HG03135 (cell line): ENCODE data around the gene ZNF135.

Source experiments
- ATAC-seq: cut with Tn5 transposase; IDR thresholded peaks from one replicate; pipeline ENCODE4 v1.9.1; 2021; ENCODE audit warnings: mild to moderate bottlenecking, moderate library complexity; ENCODE audit not compliant: unreplicated experiment

Gene ZNF135

GRCh38 chr19:58089846-58090245, 30.8 kb downstream of the ZNF135 start:
- no peak for ATAC-seq

DNA sequence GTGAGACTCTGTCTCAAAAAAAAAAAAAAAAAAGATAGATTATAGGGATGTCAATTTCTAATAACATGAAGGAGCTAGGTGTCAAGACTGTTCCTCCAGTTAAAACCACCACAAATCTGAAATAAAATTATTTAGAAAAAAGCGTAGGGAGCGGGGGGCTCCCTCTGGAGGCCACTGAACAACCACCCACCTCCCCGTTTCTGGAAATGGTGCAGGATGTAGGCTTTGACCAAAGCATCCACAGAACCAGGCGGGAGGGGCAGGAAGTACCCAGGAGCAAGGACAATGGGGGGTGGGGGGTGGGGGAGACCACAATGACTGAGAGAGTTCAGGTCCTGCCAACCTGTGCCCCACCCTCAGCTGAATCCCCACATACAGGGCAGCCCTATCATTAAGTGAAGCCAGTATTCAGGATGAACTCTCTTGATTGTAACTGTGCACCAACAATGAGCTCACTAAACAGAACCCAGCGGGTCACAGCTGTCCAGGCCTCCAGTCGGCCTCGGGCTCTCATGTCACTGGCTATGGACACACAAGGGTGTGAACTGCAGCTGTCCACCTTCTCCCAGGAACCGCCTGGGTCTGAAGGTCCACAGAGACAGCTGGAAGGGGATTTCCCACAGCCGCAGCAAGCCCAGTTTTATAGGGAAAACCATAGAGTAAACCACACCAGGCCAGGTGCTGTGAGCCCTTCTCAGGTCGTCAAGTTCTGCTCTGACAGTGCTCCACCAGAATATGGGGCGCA, 32.3 kb downstream of the ZNF135 start:
- no peak for ATAC-seq

- no peak for ATAC-seq
Observed at GRCh38 chr19:58093071-58093470, 34.0 kb downstream of the ZNF135 start.

- no peak for ATAC-seq
Observed at GRCh38 chr19:58095328-58095727, 36.2 kb downstream of the ZNF135 start.

DNA sequence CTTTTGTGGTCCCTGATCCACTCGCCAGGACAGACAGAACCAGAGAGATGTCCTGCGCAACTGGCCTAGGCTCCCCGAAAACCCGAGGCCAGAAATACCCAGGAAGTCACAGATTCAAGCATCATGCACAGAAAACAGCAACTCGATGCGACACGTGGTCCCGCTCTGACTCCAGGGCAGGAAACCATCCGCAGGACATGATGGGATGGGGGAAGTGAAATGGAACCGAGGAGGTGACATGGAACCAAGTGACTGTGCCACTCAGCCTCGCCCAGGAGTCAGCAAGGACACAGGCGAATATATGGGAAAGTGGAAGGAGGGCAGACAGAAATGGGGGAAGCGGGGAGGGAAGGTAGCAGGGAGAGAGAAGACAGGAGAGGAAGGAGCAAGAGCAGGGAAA, 37.8 kb downstream of the ZNF135 start:
- ATAC-seq, result no peak

GRCh38 chr19:58097349-58097748, 38.3 kb downstream of the ZNF135 start:
- ATAC-seq, result no peak

DNA sequence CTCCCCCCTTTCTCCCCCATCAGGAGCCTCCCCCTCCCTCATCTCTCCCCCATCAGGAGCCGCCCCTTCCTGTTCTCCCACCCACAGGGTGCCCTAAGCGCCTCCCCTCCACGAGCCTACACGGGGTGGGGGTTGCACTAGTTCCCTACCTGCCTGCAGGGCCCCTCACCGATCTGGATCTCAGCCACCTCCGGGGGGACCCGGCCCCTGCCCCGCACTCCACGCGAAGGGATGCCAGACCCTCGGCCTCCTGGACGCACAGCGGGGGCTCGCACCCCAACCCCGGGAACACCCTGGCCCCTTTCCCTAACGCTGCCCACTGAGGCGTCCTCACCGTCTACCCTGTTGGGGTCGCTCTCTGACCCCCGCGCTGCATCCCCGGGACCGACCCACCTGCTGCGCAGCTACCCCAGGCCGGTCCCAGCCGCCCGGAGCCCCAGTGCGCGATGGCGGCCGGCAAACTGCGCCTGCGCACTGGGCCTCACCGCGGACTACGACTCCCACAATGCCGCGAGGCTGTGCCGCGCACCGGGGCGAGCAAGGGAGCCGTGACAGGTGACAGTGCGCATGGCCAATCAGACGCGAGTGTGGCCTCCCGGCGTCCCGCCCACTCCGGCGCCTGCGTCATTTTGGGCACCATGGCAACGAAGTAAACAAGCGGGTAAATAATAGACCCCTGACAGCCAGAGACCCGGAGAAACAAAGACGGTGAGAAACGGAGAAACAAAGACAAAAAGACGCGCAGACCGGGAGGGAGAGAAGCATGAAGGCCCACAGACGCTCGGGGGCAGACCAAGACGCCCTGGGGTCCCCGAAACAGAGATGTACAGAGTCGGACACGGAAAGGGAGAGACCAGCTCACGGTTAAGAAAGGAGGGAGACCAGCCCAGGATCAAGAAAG, 38.9 kb downstream of the ZNF135 start, which contains the start of gene ZSCAN18:
Gene ZSCAN18, minus strand, starts transcription at position 451 of the 901 bp plus-strand sequence. CDS start 7,964 bp downstream, outside the sequence.
- ATAC-seq, result peak; percentile 69

- ATAC-seq, result no peak
Observed at GRCh38 chr19:58098682-58098998, 39.6 kb downstream of the ZNF135 start.

DNA sequence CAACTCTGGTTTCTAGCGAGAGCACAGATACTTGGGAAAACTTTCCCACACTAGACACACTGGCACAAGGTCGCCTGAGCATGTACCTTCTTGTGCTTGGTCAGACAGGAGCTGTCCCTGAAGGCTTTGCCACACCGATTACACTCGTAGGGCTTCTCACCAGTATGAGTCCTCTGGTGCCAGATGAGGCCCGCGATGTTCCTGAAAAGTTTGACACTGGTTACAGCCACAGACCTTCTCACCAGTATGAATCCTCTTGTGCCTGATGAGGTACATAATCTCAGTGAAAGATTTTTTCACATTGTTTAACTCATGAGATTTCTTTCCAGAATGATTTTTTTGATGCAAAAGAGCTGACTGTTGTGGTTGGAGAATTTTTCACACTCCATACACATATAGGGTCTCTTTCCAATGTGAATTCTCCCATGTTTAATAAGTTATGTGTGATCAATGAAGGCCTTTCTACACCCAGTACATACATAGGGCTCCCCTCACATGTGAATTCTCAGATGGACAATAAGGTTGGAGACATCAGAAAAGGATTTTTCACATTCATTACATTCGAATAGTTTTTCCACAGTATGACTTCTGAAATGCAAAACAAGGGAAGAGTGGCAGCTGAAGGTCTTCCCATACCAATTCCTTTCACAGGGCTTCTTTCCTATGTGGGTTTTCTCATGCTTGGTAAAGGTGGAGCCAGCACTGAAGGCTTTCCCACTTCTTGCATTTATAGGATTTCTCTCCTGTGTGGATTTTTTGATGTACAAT, 48.9 kb downstream of the ZNF135 start:
- ATAC-seq, result no peak

GRCh38 chr19:58108546-58108817, 49.4 kb downstream of the ZNF135 start:
- no peak for ATAC-seq

DNA sequence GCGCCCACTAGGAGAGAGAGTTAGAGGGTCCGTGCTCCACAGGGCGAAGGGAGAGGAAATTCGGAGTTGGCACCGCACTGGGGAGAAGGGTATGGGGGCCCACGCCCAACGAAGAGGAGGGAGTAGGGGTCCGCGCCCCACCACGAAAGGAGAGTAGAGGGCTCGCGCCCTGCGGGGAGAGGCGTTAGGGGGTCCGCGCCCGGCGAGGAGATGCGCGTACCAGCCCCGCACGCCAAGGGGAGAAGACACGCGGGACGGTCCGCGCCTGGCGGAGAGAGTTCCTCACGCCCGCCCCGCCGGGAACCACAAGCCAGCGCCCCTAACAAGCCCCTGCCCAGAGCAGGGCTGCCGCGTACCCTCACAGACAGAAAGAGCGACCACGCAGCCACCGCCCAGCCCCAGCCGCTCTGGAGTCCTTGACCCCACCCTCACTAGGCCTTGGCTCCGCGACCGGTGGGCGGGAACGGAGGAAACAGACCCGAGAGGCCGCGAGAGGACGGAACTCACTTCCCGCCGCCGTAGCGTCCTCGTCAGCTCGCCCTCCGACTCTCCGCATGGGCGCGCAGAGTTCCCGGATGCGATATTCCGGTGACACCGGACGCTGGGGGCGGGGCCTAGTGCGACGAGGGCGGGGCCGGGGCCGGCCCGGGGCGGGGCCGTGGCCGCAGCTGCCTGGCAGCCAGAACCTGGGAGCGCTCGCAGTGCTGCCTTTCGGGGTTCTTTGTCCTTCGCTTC, 58.9 kb downstream of the ZNF135 start:
- no peak for ATAC-seq

DNA sequence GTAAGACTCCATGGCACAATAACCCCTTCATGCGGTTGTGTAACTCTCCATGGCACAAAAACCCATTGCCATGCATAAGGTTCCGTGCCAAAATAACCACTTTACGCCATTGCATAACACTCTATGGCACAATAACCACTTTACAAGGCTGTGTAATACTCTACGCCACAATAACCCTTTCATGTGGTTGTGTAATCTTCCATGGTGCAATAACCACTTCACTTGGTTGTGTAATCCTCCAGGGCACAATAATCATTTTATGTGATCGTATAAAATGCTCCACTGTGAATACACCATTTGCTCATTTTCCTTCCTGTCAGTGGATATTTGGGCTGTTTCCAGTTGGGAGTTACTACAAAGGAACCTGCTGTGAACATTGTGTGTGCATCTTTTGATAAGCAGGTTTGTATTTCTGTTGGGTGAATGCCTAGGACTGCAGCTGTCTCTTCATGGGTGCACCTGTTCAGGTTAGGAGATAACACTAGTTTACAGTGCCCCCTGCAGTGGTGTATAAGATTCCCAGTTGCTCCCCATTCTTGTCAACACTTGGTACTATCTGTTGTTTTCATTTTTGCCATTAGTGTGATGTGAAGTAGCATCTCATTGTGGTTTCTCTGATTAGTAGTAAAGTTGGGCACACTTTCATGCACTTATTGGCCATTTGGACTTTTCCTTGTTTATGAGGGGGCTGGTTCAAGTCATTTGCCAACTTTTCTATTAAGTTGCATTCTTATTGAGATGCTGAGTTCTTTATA, 60.1 kb downstream of the ZNF135 start:
- ATAC-seq, result no peak
